Erythroblast (primary cell): ENCODE results near the gene GALNT10.
A peak's percentile ranks its signal among the peaks of the same experiment; 100 is the strongest.

Experiments
- DNase-seq, 2 experiments: peaks; one replicate each; lab custom pipeline; 2025; lab: John Stamatoyannopoulos, UW
- GATA1 ChIP-seq: IDR thresholded peaks from 2 replicates; pipeline ENCODE4 v1.6.1; 2011; ENCODE audit warnings: low read depth, mild to moderate bottlenecking, control low read depth, low read length, moderate library complexity
- POLR2A ChIP-seq: IDR thresholded peaks from 2 replicates; pipeline ENCODE4 v1.6.1; 2011; ENCODE audit warnings: mild to moderate bottlenecking, low read length

Gene GALNT10

DNA sequence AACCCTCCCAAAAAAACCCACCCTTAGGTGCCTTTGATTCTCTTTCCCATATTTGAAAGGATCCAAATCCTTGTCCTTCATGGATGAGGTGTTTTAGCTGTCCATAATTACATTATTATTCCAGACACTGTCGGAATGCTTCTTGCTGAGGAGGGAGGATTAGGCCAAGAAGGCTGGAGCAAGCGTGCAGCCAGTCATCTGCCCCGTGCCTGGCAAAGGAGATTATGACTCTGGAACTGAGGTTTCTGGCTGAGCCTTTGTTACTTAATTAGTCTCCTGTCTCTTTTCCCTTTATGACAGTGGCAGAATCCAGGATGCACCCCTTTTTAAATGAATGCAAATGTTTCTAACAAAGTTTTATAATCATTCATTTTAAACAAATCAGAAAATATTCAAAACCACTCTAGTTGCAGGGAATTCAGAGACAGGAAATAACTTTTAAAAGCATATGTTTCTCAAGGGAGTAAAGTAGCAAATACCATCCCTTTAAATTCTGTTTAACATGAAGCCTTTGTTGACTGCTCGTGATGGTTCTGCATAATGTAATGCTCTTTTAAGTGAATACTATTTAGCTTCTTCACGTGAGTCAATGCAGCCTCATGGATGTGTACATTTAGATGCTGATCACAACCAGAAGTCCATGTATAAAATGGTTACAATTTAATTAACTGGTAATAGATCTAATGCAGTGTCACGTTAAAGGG lies 69.8 kb downstream of the GALNT10 start:
- no peak for DNase-seq
- TF ChIP-seq GATA1 (no peak), POLR2A (no peak)

- DNase-seq = no peak
Observed at GRCh38 chr5:154262342-154262741, 71.8 kb downstream of the GALNT10 start.

GRCh38 chr5:154264549-154265196 lies 74.1 kb downstream of the GALNT10 start:
- TF ChIP-seq GATA1 = no peak
- no peak for TF ChIP-seq POLR2A
- no peak for DNase-seq

More at GRCh38 chr5:154262342-154262741, 71.8 kb downstream of the GALNT10 start:
- TF ChIP-seq POLR2A = no peak
- no peak for TF ChIP-seq GATA1

DNA sequence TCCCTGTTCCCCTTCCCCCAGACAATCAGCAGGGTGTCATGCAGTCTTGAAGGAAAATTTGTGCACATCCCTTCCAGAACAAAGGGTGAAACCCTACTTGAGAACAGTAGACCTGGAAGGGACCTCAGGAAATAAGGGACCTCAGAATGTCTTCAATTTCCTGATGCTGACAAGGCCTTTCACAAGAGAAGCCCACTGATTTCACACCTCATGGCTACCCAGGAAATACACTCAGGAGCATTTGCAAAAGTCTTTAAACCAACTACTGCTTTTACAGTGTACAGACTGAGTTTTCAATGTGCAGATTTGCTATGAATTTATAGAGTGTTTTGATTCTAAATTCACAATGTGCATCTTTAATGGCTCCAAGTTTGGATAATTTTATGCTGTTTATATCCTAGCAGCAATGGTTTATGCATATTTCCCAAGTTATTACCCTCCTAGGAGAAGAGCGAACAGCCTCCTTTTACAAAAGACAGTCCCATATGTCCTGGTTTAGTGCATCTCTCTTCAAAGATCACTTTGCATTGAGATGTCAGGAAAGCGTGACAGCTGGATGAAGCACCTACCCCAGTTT lies 74.8 kb downstream of the GALNT10 start:
- no peak for DNase-seq
- TF ChIP-seq GATA1 = no peak
- no peak for TF ChIP-seq POLR2A

GRCh38 chr5:154267516-154267915 lies 77.0 kb downstream of the GALNT10 start:
- no peak for DNase-seq
- TF ChIP-seq POLR2A = no peak
- TF ChIP-seq GATA1 = no peak

DNA sequence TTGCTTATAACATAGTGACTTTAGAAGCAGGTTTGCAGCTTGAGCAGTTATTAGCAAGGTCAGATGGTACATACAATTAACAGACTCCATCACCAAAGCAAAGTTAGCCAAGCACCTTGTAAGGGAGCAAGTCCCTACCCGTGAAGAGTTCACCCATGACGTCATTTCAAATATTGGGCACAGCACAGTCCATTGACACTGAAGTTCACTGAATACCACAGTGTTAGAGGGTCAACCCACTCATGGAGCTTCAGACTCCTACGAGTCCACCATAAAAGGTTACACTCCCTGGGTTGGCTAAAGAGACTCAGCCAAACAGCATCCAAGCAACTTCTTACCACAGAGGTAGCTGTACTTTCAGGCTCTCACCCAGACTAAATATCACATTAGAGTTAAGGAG lies 77.5 kb downstream of the GALNT10 start:
- no peak for DNase-seq
- TF ChIP-seq POLR2A (no peak), GATA1 (no peak)

DNA sequence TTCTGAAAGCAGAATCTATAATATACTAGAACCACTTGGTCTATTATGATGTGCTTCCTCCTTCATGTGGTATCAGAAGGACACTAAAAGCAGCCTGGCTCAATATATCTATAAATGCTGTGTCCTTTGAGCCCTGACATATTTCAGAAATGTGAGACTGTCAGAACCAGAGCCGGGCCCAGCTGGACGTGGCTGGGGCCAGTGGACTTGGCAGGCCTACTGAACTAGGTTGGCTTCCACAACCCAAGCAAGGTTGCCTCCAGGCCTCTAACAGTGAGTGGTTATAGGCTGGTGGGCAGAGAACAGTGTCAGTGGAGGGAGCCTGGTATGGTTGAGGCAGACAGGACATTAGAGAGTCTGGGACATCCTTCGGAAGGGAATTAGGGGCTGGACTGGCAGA lies 78.9 kb downstream of the GALNT10 start:
- TF ChIP-seq POLR2A = no peak
- no peak for TF ChIP-seq GATA1

DNA sequence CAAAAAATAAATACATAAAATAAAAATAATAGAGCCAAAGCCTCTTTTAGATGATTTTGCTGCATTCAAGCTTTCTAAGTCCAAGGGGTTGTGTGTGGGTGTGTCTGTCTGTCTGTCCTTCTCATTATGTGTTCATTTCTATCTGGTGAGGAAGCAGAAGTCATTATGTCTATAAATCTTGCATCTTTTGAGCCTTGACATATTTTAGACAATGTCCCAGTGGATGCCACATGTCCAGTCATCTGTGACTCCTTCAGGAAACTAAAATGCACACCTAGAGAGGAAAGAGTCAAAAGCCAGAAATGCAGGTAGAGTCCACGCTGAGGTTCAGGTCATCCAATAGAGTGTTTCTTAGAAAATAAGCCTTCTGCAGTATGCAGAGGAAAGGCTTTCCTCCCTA lies 80.9 kb downstream of the GALNT10 start:
- TF ChIP-seq GATA1 (no peak), POLR2A (no peak)
- no peak for DNase-seq

More for the DNA sequence above, 78.9 kb downstream of the GALNT10 start:
- DNase-seq = no peak

DNA sequence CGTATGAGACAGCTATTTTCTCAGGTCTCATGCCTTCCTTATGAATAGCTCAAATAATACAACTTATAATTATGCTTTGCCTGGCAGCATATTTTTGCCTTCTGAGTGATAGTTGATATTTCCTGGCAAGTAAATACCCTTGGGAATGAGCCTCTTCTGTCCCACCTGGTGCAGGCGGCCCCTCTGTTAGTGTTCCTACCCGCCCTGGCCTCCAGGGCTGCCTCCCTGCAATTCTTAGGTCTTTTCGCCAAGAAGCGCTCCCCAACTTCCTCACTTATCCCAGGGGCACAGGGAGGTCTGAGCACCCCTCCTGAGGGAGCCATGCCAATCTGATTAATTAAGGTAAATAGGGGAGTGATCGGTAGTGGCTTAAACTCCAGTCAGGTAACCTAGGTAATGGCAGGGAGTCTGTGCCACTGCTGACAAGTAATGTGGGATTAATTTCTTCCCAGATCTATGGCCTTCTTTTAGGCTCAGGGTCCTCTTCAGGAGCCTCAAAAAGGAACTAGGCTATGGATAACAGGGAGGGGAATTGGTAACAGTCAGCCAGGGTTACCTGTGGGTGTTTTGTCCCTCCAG lies 81.5 kb downstream of the GALNT10 start:
- DNase-seq = no peak
- TF ChIP-seq GATA1 (no peak), POLR2A (no peak)

GRCh38 chr5:154273028-154273617 lies 82.6 kb downstream of the GALNT10 start:
- peak; percentile 38 to 43 for DNase-seq

GRCh38 chr5:154273963-154274827 lies 83.7 kb downstream of the GALNT10 start:
- TF ChIP-seq POLR2A (no peak), GATA1 (no peak)
- peak in 1 of 2 experiments; percentile 8 for DNase-seq

More at GRCh38 chr5:154273028-154273617, 82.6 kb downstream of the GALNT10 start:
- TF ChIP-seq GATA1 = no peak
- no peak for TF ChIP-seq POLR2A

DNA sequence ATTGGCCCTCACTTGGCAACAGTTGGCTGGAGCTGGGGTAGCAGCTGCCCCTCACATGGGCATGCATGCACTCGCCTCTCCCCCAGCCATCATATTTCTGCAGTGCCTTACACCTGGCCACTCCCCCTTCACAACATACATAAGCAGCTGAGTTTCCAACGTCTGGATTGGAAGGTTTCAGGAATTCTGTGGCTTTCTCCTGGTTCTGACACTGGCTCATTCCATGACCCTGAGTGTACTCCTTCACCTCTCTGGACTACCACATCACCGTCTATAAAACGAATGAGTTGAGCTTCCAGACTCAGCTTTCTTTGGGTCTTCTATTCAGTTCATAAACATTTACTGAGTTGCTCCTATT lies 84.3 kb downstream of the GALNT10 start:
- DNase-seq = no peak
- TF ChIP-seq POLR2A (no peak), GATA1 (no peak)

DNA sequence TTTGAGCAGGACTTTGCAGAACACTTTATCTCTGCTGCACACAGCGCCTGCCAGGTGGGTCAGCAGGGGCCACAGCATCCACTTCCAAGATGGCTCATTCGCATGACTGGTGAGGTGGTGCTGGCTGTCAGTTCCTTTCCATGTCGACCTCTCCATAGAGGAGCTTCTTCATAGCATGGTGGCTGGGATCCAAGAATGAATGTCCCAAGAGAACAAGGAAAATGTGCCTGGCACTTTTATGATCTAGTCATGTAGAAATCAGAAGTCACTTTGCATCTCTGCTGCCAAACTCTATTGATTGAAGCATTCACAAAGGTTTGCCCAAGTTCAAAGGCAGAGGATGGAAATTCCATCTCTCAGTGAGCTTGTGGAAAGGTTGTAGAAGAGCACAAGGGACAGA lies 85.0 kb downstream of the GALNT10 start:
- TF ChIP-seq POLR2A (no peak), GATA1 (no peak)
- peak in 1 of 2 experiments; percentile 38 for DNase-seq
